ENCODE measurements around the gene TMEM248.
"Not testable (repeated sequence)": the region's sequence is repeated elsewhere in the genome, so short reads cannot be mapped to it uniquely, and the experiment has no call there.

GRCh38 chr7:66989552-66989951, 68.5 kb downstream of the TMEM248 start:
- TF ChIP-seq POLR2AphosphoS5 (IDR thresholded peaks at IDR 0.05; ENCODE audit: low read depth, low read length); POLR2A (IDR thresholded peaks at IDR 0.05; ENCODE audit: low read depth, low read length); TAF1 (IDR thresholded peaks at IDR 0.05; ENCODE audit: borderline replicate concordance, low read depth, low read length): not testable (repeated sequence)
